Measurements from ENCODE around the gene ACAP3.
A peak's percentile ranks its signal among the peaks of the same experiment; 100 is the strongest.

ACAP3 gene

GRCh38 chr1:1332031-1332755 lies 24.5 kb upstream of the ACAP3 start:
- DNase-seq, result no peak
- in situ Hi-C loops (cut with MboI; ENCODE audit: low pct_unique_long_range_greater_than_20kb, low sequenced_read_pairs), result no loop called here

DNA sequence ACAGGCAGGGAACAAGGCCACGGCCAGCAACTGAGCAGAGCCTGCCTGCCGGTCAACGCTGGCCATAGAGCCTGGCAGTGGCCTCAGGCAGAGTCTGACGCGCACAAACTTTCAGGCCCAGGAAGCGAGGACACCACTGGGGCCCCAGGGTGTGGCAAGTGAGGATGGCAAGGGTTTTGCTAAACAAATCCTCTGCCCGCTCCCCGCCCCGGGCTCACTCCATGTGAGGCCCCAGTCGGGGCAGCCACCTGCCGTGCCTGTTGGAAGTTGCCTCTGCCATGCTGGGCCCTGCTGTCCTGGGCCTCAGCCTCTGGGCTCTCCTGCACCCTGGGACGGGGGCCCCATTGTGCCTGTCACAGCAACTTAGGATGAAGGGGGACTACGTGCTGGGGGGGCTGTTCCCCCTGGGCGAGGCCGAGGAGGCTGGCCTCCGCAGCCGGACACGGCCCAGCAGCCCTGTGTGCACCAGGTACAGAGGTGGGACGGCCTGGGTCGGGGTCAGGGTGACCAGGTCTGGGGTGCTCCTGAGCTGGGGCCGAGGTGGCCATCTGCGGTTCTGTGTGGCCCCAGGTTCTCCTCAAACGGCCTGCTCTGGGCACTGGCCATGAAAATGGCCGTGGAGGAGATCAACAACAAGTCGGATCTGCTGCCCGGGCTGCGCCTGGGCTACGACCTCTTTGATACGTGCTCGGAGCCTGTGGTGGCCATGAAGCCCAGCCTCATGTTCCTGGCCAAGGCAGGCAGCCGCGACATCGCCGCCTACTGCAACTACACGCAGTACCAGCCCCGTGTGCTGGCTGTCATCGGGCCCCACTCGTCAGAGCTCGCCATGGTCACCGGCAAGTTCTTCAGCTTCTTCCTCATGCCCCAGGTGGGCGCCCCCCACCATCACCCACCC lies 23.6 kb upstream of the ACAP3 start, which contains the start of gene TAS1R3:
Gene TAS1R3, plus strand, starts transcription at position 213 of the 898 bp plus-strand sequence. Its CDS starts 66 bp downstream, at position 279.
- in situ Hi-C loops (cut with MboI; ENCODE audit: low pct_unique_long_range_greater_than_20kb, low sequenced_read_pairs), result no loop called here
- DNase-seq, result no peak

- in situ Hi-C loops (cut with MboI; ENCODE audit: low pct_unique_long_range_greater_than_20kb, low sequenced_read_pairs), result no loop called here
- no peak for DNase-seq
Measured at GRCh38 chr1:1330366-1331067, 22.8 kb upstream of the ACAP3 start.

GRCh38 chr1:1329304-1330210 lies 21.8 kb upstream of the ACAP3 start:
- in situ Hi-C loops (cut with MboI; ENCODE audit: low pct_unique_long_range_greater_than_20kb, low sequenced_read_pairs), result no loop called here
- no peak for DNase-seq

DNA sequence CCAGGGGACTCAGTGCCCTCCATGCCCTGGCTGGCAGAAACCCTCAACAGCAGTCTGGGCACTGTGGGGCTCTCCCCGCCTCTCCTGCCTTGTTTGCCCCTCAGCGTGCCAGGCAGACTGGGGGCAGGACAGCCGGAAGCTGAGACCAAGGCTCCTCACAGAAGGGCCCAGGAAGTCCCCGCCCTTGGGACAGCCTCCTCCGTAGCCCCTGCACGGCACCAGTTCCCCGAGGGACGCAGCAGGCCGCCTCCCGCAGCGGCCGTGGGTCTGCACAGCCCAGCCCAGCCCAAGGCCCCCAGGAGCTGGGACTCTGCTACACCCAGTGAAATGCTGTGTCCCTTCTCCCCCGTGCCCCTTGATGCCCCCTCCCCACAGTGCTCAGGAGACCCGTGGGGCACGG lies 20.5 kb upstream of the ACAP3 start:
- in situ Hi-C loops (cut with MboI; ENCODE audit: low pct_unique_long_range_greater_than_20kb, low sequenced_read_pairs), result no loop called here
- DNase-seq, result no peak

DNA sequence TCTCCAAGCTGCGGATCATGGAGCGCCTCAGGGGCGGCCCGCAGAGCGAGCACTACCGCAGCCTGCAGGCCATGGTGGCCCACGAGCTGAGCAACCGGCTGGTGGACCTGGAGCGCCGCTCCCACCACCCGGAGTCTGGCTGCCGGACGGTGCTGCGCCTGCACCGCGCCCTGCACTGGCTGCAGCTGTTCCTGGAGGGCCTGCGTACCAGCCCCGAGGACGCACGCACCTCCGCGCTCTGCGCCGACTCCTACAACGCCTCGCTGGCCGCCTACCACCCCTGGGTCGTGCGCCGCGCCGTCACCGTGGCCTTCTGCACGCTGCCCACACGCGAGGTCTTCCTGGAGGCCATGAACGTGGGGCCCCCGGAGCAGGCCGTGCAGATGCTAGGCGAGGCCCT lies 19.6 kb upstream of the ACAP3 start:
- DNase-seq, result no peak
- in situ Hi-C loops (cut with MboI; ENCODE audit: low pct_unique_long_range_greater_than_20kb, low sequenced_read_pairs), result no loop called here

DNA sequence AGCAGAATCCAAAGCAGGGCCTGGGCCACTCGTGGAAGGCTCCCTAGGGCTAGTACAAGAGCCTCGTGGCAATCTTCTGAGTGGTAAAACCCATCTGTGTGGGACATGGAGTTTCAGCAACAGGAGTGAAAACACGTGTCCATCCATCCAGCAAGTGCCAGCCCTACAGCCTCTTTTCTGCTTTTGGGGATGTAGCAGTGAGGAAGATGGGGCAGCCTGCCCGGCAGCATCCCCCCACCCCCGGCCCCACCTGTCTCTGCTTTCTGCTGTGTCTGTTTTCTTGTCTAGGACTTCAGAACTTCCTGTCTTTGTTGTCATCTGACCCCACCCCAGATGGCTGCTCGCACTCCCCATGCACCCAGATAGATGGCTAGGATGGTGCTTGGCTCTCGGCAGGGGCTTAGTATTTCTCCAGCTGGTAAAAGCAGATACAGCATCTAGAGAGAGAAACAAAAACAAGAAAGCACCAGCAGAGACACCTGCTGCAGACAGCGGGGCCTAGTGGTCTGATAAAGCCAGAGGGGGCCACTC lies 18.4 kb upstream of the ACAP3 start:
- in situ Hi-C loops (cut with MboI; ENCODE audit: low pct_unique_long_range_greater_than_20kb, low sequenced_read_pairs), result no loop called here
- DNase-seq, result no peak

- in situ Hi-C loops (cut with MboI; ENCODE audit: low pct_unique_long_range_greater_than_20kb, low sequenced_read_pairs), result no loop called here
- no peak for DNase-seq
Measured at GRCh38 chr1:1325288-1326074, 17.8 kb upstream of the ACAP3 start.

DNA sequence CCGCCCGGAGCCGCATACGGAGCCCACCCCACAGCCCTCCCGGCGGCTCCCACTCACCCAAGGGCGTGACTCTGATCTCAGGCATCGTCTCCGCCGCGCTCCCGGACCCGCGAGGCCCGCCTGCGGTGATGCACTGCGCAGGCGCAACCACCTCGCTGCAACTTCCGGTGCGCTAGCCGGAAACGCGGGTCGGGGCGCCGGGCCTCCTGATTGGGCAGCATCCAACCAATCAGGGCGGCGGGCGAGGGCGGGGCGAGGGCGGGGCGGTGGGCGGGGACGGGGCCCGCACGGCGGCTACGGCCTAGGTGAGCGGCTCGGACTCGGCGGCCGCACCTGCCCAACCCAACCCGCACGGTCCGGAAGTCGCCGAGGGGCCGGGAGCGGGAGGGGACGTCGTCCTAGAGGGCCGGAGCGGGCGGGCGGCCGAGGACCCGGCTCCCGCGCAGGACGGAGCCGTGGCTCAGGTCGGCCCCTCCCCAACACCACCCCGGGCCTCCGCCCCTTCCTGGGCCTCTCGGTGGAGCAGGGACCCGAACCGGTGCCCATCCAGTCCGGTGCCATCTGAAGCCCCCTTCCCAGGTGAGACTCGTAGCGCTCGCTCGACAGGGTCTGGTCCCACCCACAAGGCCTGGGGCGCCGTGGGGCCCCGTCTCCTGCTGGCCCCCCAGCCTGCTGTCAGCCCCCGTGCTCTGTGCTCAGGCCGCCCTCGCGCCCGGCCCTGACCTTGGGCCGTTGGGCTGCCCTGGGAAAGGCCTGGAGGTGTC lies 17.0 kb upstream of the ACAP3 start, which contains the start of the genes CPTP and INTS11:
Gene CPTP, plus strand, starts transcription at position 279 of the 764 bp plus-strand sequence. CDS start 2,109 bp downstream, outside the sequence.
Gene INTS11, minus strand, starts transcription at position 137 of the 764 bp plus-strand sequence. Its CDS starts 52 bp downstream, at position 85.
- in situ Hi-C loops (cut with MboI; ENCODE audit: low pct_unique_long_range_greater_than_20kb, low sequenced_read_pairs), result no loop called here
- peak; percentile 80 for DNase-seq

- in situ Hi-C loops (cut with MboI; ENCODE audit: low pct_unique_long_range_greater_than_20kb, low sequenced_read_pairs), result no loop called here
- no peak for DNase-seq
Measured at GRCh38 chr1:1324084-1324523, 16.4 kb upstream of the ACAP3 start.

GRCh38 chr1:1322952-1323351 lies 15.2 kb upstream of the ACAP3 start:
- no peak for DNase-seq
- in situ Hi-C loops (cut with MboI; ENCODE audit: low pct_unique_long_range_greater_than_20kb, low sequenced_read_pairs), result no loop called here

DNA sequence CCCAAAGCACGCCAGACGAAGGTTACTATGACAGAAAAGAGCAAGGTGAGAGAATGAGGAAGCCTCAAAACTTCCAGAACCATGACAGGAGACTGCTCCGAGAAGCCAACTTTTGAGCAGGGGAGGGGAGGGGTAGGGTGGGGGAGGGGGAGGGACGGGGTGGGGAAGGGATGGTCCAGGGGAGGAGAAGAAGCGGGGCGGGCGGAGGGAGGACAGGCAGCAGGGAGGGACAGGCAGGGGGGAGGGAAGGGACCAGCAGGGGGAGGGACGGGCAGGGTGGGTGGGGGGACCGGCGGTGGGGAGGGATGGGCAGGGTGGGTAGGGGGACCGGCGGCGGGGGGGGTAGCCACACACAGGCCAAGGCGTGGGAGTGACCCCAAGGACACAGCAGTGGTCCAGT lies 14.7 kb upstream of the ACAP3 start:
- DNase-seq, result no peak
- in situ Hi-C loops (cut with MboI; ENCODE audit: low pct_unique_long_range_greater_than_20kb, low sequenced_read_pairs), result no loop called here

GRCh38 chr1:1321477-1321876 lies 13.7 kb upstream of the ACAP3 start:
- DNase-seq, result no peak
- in situ Hi-C loops (cut with MboI; ENCODE audit: low pct_unique_long_range_greater_than_20kb, low sequenced_read_pairs), result no loop called here

GRCh38 chr1:1320666-1321448 lies 13.1 kb upstream of the ACAP3 start:
- in situ Hi-C loops (cut with MboI; ENCODE audit: low pct_unique_long_range_greater_than_20kb, low sequenced_read_pairs), result no loop called here
- no peak for DNase-seq

DNA sequence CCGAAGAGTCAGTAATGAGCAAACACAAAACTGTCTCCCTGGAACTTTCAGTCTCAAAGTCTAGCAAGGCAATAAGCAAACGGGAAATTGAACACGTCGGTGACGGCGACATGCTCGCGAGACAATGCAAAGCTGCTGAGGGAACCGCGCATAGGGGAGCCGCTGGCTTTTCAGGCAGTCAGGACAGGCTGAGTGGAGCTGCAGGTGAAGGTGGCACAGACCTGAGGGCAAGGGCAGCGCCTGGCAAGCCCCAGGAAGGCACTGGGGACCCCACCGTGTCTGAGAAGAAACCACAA lies 11.9 kb upstream of the ACAP3 start:
- in situ Hi-C loops (cut with MboI; ENCODE audit: low pct_unique_long_range_greater_than_20kb, low sequenced_read_pairs), result no loop called here
- no peak for DNase-seq

All from KBM-7 (cell line).